IPS-NIHi11 (cell line): ENCODE results near the gene DYSF.
"Not testable (repeated sequence)": the region's sequence is repeated elsewhere in the genome, so short reads cannot be mapped to it uniquely, and the experiment has no call there.

ENCODE experiments used
- DNase-seq: peaks from one replicate; pipeline ENCODE4 v3.0.0; 2012; ENCODE audit warnings: mixed read lengths, low spot score

The DYSF gene

GRCh38 chr2:71453404-71454220 is at the start of gene DYSF:
DYSF (plus strand) TSS chr2:71453561.
- peak; percentile 83 for DNase-seq

GRCh38 chr2:71409611-71410010 is 43.8 kb upstream of the DYSF start:
- no peak for DNase-seq

- DNase-seq = no peak
Measured at GRCh38 chr2:71410696-71411095, 42.7 kb upstream of the DYSF start.

- not testable (repeated sequence) for DNase-seq
Measured at GRCh38 chr2:71416866-71417265, 36.5 kb upstream of the DYSF start.

GRCh38 chr2:71417300-71418202 is 35.8 kb upstream of the DYSF start:
- no peak for DNase-seq

- DNase-seq = no peak
Measured at GRCh38 chr2:71419145-71419544, 34.2 kb upstream of the DYSF start.

GRCh38 chr2:71419976-71420375 is 33.4 kb upstream of the DYSF start:
- no peak for DNase-seq

- no peak for DNase-seq
Measured at GRCh38 chr2:71422786-71423185, 30.6 kb upstream of the DYSF start.

GRCh38 chr2:71423817-71424420 is 29.4 kb upstream of the DYSF start:
- DNase-seq = no peak

GRCh38 chr2:71426721-71427120 is 26.6 kb upstream of the DYSF start:
- DNase-seq = no peak

GRCh38 chr2:71428472-71429383 is 24.6 kb upstream of the DYSF start:
- DNase-seq = no peak

GRCh38 chr2:71445142-71445541 is 8.2 kb upstream of the DYSF start:
- DNase-seq = not testable (repeated sequence)

GRCh38 chr2:71446505-71446904 is 6.9 kb upstream of the DYSF start:
- no peak for DNase-seq

- no peak for DNase-seq
Measured at GRCh38 chr2:71449343-71449742, 4.0 kb upstream of the DYSF start.

GRCh38 chr2:71451705-71452104 is 1.7 kb upstream of the DYSF start:
- DNase-seq = no peak

GRCh38 chr2:71452565-71452964 is 796 bp upstream of the DYSF start:
- peak; percentile 68 for DNase-seq

- no peak for DNase-seq
Measured at GRCh38 chr2:71454221-71455010, 1.1 kb downstream of the DYSF start.

GRCh38 chr2:71455011-71455740 is 1.8 kb downstream of the DYSF start:
- DNase-seq = no peak

- DNase-seq = peak; percentile 39
Measured at GRCh38 chr2:71455741-71456569, 2.6 kb downstream of the DYSF start.
